Activated CD8-positive, alpha-beta memory T cell treated with anti-CD3 and anti-CD28 coated beads, Interleukin-2, amount 10 ng/mL, durations not matched to agents 7 days and 5 days (primary cell): ENCODE data around the gene TMEM143. TPM values are rescaled to one million over a fixed set of nuclear protein-coding genes. Genes with fewer than 3 reads are reported as not detected.
"Not testable (repeated sequence)": the region's sequence is repeated elsewhere in the genome, so short reads cannot be mapped to it uniquely, and the experiment has no call there.

Source experiments
- ATAC-seq: fragments of 150-1000 bp; cut with Tn5 transposase; one replicate; pipeline ENCODE4 v1.10.0; 2021; ENCODE audit warnings: moderate library complexity
- CTCF ChIA-PET: fragments of 350-600 bp; sonication (Branson Sonifier 250); formaldehyde crosslinking; loops from one replicate; lab custom pipeline; 2021; ENCODE audit warnings: antibody characterized with exemption; lab: Charles Lee
- DNase-seq: peaks from one replicate; pipeline ENCODE4 v3.0.0-alpha.2; 2020
- H3K27ac Mint-ChIP-seq: one replicate; pipeline ENCODE4 v1.8.0; 2021; ENCODE audit warnings: mild to moderate bottlenecking, mixed read lengths
- H3K27me3 Mint-ChIP-seq: one replicate; pipeline ENCODE4 v1.8.0; 2021; ENCODE audit warnings: mixed read lengths
- H3K36me3 Mint-ChIP-seq: one replicate; pipeline ENCODE4 v1.8.0; 2021; ENCODE audit warnings: mild to moderate bottlenecking, mixed read lengths
- H3K4me1 Mint-ChIP-seq: one replicate; pipeline ENCODE4 v1.8.0; 2021; ENCODE audit warnings: mixed read lengths
- H3K4me3 Mint-ChIP-seq: one replicate; pipeline ENCODE4 v1.8.0; 2021; ENCODE audit warnings: mild to moderate bottlenecking, moderate library complexity, mixed read lengths
- H3K9me3 Mint-ChIP-seq: one replicate; pipeline ENCODE4 v1.8.0; 2022; ENCODE audit warnings: low read depth, mixed read lengths
- total RNA-seq, 2 experiments: library from RNA; stranded (reverse); gene quantifications; one replicate each; pipeline ENCODE4 v1.2.3, GENCODE V29; 2021

TMEM143 gene
- total RNA-seq, 2 experiments from 2014 or later = 16.7 to 22.3 TPM

GRCh38 chr19:48329167-48329891, 34.4 kb downstream of the TMEM143 start:
- H3K4me1 Mint-ChIP-seq = peaks cover 67% of the 10 kb centered on the region
- CTCF ChIA-PET = interaction anchor here (0.9 to 9.7 kb wide), 4 partner anchors 10 to 68 kb away, joined by 3 to 390 read pairs (median 4); partner anchors contain the start of genes EMP3, KDELR1 and TMEM143
- peaks cover 48% of the 10 kb centered on the region for H3K36me3 Mint-ChIP-seq
- DNase-seq (peak; percentile 74), ATAC-seq (no peak)
- no peaks in the 10 kb centered on the region for H3K27me3 Mint-ChIP-seq
- H3K4me3 Mint-ChIP-seq = peak overlapping the region; percentile 77
- H3K27ac Mint-ChIP-seq = peak overlapping the region; percentile 94
- H3K9me3 Mint-ChIP-seq = no peaks in the 10 kb centered on the region

- H3K27me3 Mint-ChIP-seq = no peaks in the 10 kb centered on the region
- ATAC-seq = peak; percentile 34
- peaks cover 42% of the 10 kb centered on the region for H3K36me3 Mint-ChIP-seq
- H3K4me3 Mint-ChIP-seq = peak within 1 kb of the TSS; percentile 79
- CTCF ChIA-PET = interaction anchor here (1.4 to 12.8 kb wide), 2 partner anchors 7 to 66 kb away, joined by 3 to 390 read pairs; no protein-coding TSS in a partner anchor
- H3K9me3 Mint-ChIP-seq = no peaks in the 10 kb centered on the region
- peaks cover 78% of the 10 kb centered on the region for H3K4me1 Mint-ChIP-seq
- peak; percentile 94 for DNase-seq
- H3K27ac Mint-ChIP-seq = peak within 1 kb of the TSS; percentile 85
These were observed 38.4 kb downstream of the TMEM143 start, which contains the start of gene EMP3 for GRCh38 chr19:48325265-48325910. Gene EMP3, plus strand, starts transcription at chr19:48325552. Its CDS starts 1,293 bp downstream, at chr19:48326845.

- no peaks in the 10 kb centered on the region for H3K9me3 Mint-ChIP-seq
- H3K4me1 Mint-ChIP-seq = peaks cover 57% of the 10 kb centered on the region
- H3K27me3 Mint-ChIP-seq = no peaks in the 10 kb centered on the region
- H3K36me3 Mint-ChIP-seq = peaks cover 11% of the 10 kb centered on the region
- peak overlapping the region; percentile 84 for H3K4me3 Mint-ChIP-seq
- CTCF ChIA-PET = interaction anchor here (0.7 to 12.8 kb wide), 10 partner anchors 10 to 263 kb away, joined by 3 to 390 read pairs (median 6); partner anchors contain the start of genes KDELR1, SYNGR4 and TMEM143
- DNase-seq = peak; percentile 99
- ATAC-seq = peak; percentile 66
- H3K27ac Mint-ChIP-seq = peak overlapping the region; percentile 99
These were observed 41.8 kb downstream of the TMEM143 start for GRCh38 chr19:48321622-48322591.

- CTCF ChIA-PET = interaction anchor here (0.7 to 12.8 kb wide), 9 partner anchors 9 to 264 kb away, joined by 3 to 390 read pairs (median 7); partner anchors contain the start of genes KDELR1, SYNGR4 and TMEM143
- no peaks in the 10 kb centered on the region for H3K9me3 Mint-ChIP-seq
- no peaks in the 10 kb centered on the region for H3K27me3 Mint-ChIP-seq
- peak; percentile 100 for DNase-seq
- H3K4me1 Mint-ChIP-seq = peaks cover 53% of the 10 kb centered on the region
- H3K4me3 Mint-ChIP-seq = peak overlapping the region; percentile 84
- peak overlapping the region; percentile 99 for H3K27ac Mint-ChIP-seq
- H3K36me3 Mint-ChIP-seq = peaks cover 7% of the 10 kb centered on the region
- peak; percentile 71 for ATAC-seq
These were observed 42.4 kb downstream of the TMEM143 start for GRCh38 chr19:48321372-48321621.

- peaks cover 3% of the 10 kb centered on the region for H3K36me3 Mint-ChIP-seq
- ATAC-seq (peak; percentile 24), DNase-seq (peak; percentile 87)
- no peaks in the 10 kb centered on the region for H3K27me3 Mint-ChIP-seq
- H3K9me3 Mint-ChIP-seq = no peaks in the 10 kb centered on the region
- H3K27ac Mint-ChIP-seq = peak overlapping the region; percentile 70
- H3K4me3 Mint-ChIP-seq = peak overlapping the region; percentile 13
- H3K4me1 Mint-ChIP-seq = peaks cover 46% of the 10 kb centered on the region
- CTCF ChIA-PET = interaction anchor here (0.6 to 12.8 kb wide), 4 partner anchors 13 to 265 kb away, joined by 3 to 390 read pairs (median 4); no protein-coding TSS in a partner anchor
These were observed 43.8 kb downstream of the TMEM143 start for GRCh38 chr19:48319647-48320541.

- Mint-ChIP-seq H3K27me3 (no peaks in the 10 kb centered on the region), H3K4me1 (peaks cover 34% of the 10 kb centered on the region), H3K36me3 (peaks cover under 1% of the 10 kb centered on the region), H3K4me3 (no peak overlapping the region), H3K27ac (no peak overlapping the region), H3K9me3 (no peaks in the 10 kb centered on the region)
- CTCF ChIA-PET = interaction anchor here (0.7 to 12.8 kb wide), 12 partner anchors 10 to 266 kb away, joined by 3 to 390 read pairs (median 4); partner anchors contain the start of gene KDELR1
- ATAC-seq (no peak), DNase-seq (no peak)
These were observed 45.3 kb downstream of the TMEM143 start for GRCh38 chr19:48318286-48318987.

- H3K27ac Mint-ChIP-seq, H3K27me3 Mint-ChIP-seq, H3K36me3 Mint-ChIP-seq, H3K4me3 Mint-ChIP-seq, H3K9me3 Mint-ChIP-seq, DNase-seq, ATAC-seq: not testable (repeated sequence)
- CTCF ChIA-PET = interaction anchor here (0.7 to 12.8 kb wide), 10 partner anchors 9 to 188 kb away, joined by 3 to 390 read pairs (median 4); partner anchors contain the start of gene KDELR1
- peaks cover 27% of the 10 kb centered on the region for H3K4me1 Mint-ChIP-seq
These were observed 46.1 kb downstream of the TMEM143 start for GRCh38 chr19:48317708-48317960.

GRCh38 chr19:48315712-48316111, 48.0 kb downstream of the TMEM143 start:
- H3K36me3 Mint-ChIP-seq = no peaks in the 10 kb centered on the region
- DNase-seq (no peak), ATAC-seq (no peak)
- CTCF ChIA-PET = interaction anchor here (1.9 to 12.8 kb wide), 2 partner anchors 17 to 31 kb away, joined by 7 to 390 read pairs; no protein-coding TSS in a partner anchor
- H3K27me3 Mint-ChIP-seq = no peaks in the 10 kb centered on the region
- no peak overlapping the region for H3K27ac Mint-ChIP-seq
- H3K4me1 Mint-ChIP-seq = peaks cover 12% of the 10 kb centered on the region
- no peak overlapping the region for H3K4me3 Mint-ChIP-seq
- H3K9me3 Mint-ChIP-seq = no peaks in the 10 kb centered on the region

GRCh38 chr19:48311384-48311783, 52.4 kb downstream of the TMEM143 start:
- Mint-ChIP-seq H3K9me3 (no peaks in the 10 kb centered on the region), H3K36me3 (no peaks in the 10 kb centered on the region)

GRCh38 chr19:48310227-48310626, 53.5 kb downstream of the TMEM143 start:
- Mint-ChIP-seq H3K36me3 (no peaks in the 10 kb centered on the region), H3K27ac (no peak overlapping the region), H3K27me3 (no peaks in the 10 kb centered on the region), H3K4me1 (no peaks in the 10 kb centered on the region), H3K4me3 (no peak overlapping the region), H3K9me3 (no peaks in the 10 kb centered on the region)
- DNase-seq (no peak), ATAC-seq (no peak)
- CTCF ChIA-PET = no interaction called here

More at GRCh38 chr19:48311384-48311783, 52.4 kb downstream of the TMEM143 start:
- DNase-seq (no peak), ATAC-seq (no peak)
- Mint-ChIP-seq H3K27me3 (no peaks in the 10 kb centered on the region), H3K4me1 (peaks cover 2% of the 10 kb centered on the region), H3K4me3 (no peak overlapping the region), H3K27ac (no peak overlapping the region)
- CTCF ChIA-PET = interaction anchor here (1.5 to 2.2 kb wide), 2 partner anchors 22 to 40 kb away, joined by 4 to 8 read pairs; no protein-coding TSS in a partner anchor

GRCh38 chr19:48309731-48310130, 54.0 kb downstream of the TMEM143 start:
- CTCF ChIA-PET = interaction anchor here (1.6 kb wide), 1 partner anchor 53 kb away, joined by 3 read pairs; no protein-coding TSS in a partner anchor

More at GRCh38 chr19:48309731-48310130, 54.0 kb downstream of the TMEM143 start:
- H3K27ac Mint-ChIP-seq, H3K36me3 Mint-ChIP-seq, H3K4me1 Mint-ChIP-seq, H3K4me3 Mint-ChIP-seq, H3K9me3 Mint-ChIP-seq, H3K27me3 Mint-ChIP-seq, ATAC-seq, DNase-seq: not testable (repeated sequence)
